Measurements from ENCODE around the gene DOCK6.
A peak's percentile ranks its signal among the peaks of the same experiment; 100 is the strongest.

Gene DOCK6

DNA sequence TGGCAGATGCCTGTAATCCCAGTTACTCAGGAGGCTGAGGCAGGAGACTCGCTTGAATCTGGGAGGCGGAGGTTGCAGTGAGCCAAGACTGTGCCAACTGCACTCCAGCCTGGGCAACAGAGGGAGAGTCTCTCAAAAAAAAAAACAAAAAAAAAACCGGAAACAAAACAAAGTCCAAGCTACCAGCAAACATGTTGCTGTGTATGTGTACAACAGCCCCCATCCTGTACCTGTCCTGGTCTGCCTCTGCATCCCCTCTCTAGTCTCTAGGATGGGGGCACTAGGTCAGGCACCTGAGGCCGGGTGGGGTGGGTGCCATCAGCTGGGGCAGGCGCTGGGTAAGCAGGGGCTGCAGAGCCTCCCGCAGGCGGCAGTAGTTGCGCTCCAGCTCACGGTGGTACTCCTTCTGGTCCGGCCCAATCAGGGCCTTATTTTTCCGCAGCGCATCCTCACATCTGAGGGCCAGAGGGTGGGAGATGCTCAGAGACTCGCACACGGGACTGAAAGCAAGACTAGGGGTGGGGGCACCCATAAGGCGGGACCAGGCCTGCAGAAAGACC, 62.2 kb downstream of the DOCK6 start:
- TF ChIP-seq, protein P1, sequence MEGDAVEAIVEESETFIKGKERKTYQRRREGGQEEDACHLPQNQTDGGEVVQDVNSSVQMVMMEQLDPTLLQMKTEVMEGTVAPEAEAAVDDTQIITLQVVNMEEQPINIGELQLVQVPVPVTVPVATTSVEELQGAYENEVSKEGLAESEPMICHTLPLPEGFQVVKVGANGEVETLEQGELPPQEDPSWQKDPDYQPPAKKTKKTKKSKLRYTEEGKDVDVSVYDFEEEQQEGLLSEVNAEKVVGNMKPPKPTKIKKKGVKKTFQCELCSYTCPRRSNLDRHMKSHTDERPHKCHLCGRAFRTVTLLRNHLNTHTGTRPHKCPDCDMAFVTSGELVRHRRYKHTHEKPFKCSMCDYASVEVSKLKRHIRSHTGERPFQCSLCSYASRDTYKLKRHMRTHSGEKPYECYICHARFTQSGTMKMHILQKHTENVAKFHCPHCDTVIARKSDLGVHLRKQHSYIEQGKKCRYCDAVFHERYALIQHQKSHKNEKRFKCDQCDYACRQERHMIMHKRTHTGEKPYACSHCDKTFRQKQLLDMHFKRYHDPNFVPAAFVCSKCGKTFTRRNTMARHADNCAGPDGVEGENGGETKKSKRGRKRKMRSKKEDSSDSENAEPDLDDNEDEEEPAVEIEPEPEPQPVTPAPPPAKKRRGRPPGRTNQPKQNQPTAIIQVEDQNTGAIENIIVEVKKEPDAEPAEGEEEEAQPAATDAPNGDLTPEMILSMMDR (IDR thresholded peaks at IDR 0.05; ENCODE audit: low read depth, low read length) = no peak
- no peak for DNase-seq

DNA sequence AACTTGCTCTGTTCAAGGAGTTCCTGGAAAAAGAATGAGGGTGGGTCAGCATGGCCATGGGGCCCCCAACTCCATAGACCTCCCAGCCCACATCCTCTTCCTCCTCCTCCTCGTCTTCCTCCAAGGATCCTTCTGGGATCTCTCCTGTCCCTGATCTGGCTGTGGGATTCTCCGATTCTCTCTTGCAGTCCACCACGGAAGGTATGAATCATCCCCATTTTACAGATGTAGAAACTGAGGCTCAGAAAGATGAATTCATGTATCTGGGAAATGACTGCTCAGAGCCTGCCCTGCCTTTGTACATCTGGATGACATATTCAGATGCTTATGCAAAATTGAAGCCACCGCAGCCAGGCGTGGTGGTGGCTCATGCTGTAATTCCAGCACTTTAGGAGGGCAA, 62.8 kb downstream of the DOCK6 start:
- Histone ChIP-seq H3K9me3 (ENCODE audit: severe bottlenecking) (no peaks in the 10 kb centered on the region), H3K36me3 (peaks cover 9% of the 10 kb centered on the region), H3K4me3 (ENCODE audit: low read depth, low read length) (no peak overlapping the region), H3K27me3 (ENCODE audit: insufficient read depth, low read depth, severe bottlenecking) (no peaks in the 10 kb centered on the region), H3K27ac (no peak overlapping the region)
- no peak for DNase-seq
- TF ChIP-seq, protein P1 (IDR thresholded peaks at IDR 0.05; ENCODE audit: low read depth, low read length) = no peak

More for the DNA sequence above, 62.2 kb downstream of the DOCK6 start:
- Histone ChIP-seq H3K4me3 (ENCODE audit: low read depth, low read length) (no peak overlapping the region), H3K36me3 (peaks cover 5% of the 10 kb centered on the region), H3K27ac (no peak overlapping the region), H3K9me3 (ENCODE audit: severe bottlenecking) (no peaks in the 10 kb centered on the region), H3K27me3 (ENCODE audit: insufficient read depth, low read depth, severe bottlenecking) (no peaks in the 10 kb centered on the region)

DNA sequence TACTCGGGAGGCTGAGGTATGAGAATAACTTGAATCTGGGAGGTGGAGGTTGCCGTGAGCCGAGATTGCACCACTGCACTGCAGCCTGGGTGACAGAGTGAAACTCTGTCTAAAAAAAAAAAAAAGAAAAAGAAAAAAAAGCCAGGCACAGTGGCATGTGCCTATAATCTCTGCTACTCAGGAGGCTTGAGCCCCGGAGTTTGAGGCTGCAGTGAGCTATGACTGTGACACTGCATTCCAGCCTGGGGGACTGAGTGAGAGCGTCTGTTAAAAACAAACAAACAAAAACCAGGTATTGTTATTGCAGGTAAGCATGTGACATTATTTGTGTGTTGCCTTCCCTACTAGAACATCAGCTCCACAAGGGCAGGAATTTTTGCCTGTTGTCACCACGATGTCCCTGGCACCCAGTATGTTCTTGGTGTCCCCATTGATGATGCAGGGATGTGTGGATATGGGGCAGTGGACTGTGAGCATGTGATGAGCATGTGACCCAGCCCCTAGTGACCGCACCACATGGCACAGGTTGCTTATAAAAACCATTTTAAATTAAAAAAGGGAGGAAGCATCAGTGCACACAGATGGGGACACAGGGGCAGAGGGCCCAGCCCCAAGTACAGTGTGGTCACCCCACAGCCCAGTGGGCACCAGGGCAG, 63.4 kb downstream of the DOCK6 start:
- TF ChIP-seq, protein P1 (IDR thresholded peaks at IDR 0.05; ENCODE audit: low read depth, low read length) = no peak
- no peaks in the 10 kb centered on the region for H3K9me3 ChIP-seq (ENCODE audit: severe bottlenecking)
- H3K36me3 ChIP-seq = peaks cover 15% of the 10 kb centered on the region
- DNase-seq = no peak
- no peaks in the 10 kb centered on the region for H3K27me3 ChIP-seq (ENCODE audit: insufficient read depth, low read depth, severe bottlenecking)
- H3K27ac ChIP-seq = no peak overlapping the region
- no peak overlapping the region for H3K4me3 ChIP-seq (ENCODE audit: low read depth, low read length)

DNA sequence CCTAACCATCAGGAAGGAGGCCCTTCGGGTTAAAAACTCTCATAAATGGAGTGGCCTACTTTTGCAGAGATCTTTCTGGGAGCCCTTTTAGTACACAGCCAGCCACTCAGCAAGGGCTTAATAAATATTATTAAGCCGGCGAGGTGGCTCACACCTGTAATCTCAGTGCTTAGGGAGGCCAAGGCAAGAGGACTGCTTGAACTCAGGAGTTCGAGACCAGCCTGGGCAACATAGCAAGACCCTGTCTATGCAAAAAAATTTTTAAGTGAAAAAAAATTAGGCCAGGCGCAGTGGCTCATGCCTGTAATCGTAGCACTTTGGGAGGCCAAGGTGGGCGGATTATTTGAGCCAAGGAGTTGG, 64.2 kb downstream of the DOCK6 start:
- Histone ChIP-seq H3K4me3 (ENCODE audit: low read depth, low read length) (peak overlapping the region; percentile 77), H3K27ac (peak overlapping the region; percentile 81), H3K9me3 (ENCODE audit: severe bottlenecking) (no peaks in the 10 kb centered on the region), H3K36me3 (peaks cover 22% of the 10 kb centered on the region), H3K27me3 (ENCODE audit: insufficient read depth, low read depth, severe bottlenecking) (no peaks in the 10 kb centered on the region)
- TF ChIP-seq, protein P1 (IDR thresholded peaks at IDR 0.05; ENCODE audit: low read depth, low read length) = no peak
- no peak for DNase-seq

- TF ChIP-seq, protein P1 (IDR thresholded peaks at IDR 0.05; ENCODE audit: low read depth, low read length) = peak; percentile 29
- Histone ChIP-seq H3K27me3 (ENCODE audit: insufficient read depth, low read depth, severe bottlenecking) (no peaks in the 10 kb centered on the region), H3K4me3 (ENCODE audit: low read depth, low read length) (peak within 1 kb of the TSS; percentile 77), H3K36me3 (peaks cover 28% of the 10 kb centered on the region), H3K27ac (peak within 1 kb of the TSS; percentile 81), H3K9me3 (ENCODE audit: severe bottlenecking) (no peaks in the 10 kb centered on the region)
- DNase-seq = peak; percentile 88
Observed at GRCh38 chr19:11197291-11198174, 64.8 kb downstream of the DOCK6 start, which contains the start of gene KANK2. TSS of gene KANK2 (minus strand) at chr19:11197545. CDS start at chr19:11194511, 3,034 bp downstream.
